GM23338 (cell line): ENCODE data around the gene COL20A1.

Experiments
- CREB1 ChIP-seq: fragments of 250-450 bp; sonication (Bioruptor Pico); IDR thresholded peaks from 2 replicates; pipeline ENCODE4 v1.5.0; 2020; ENCODE audit warnings: low read depth, mild to moderate bottlenecking, moderate library complexity
- EZH2 ChIP-seq: fragments of 200-600 bp; sonication (generic); IDR thresholded peaks from one replicate; pipeline ENCODE4 v1.8.0; 2017; ENCODE audit warnings: antibody characterized with exemption, mild to moderate bottlenecking, low read depth; ENCODE audit not compliant: unreplicated experiment
- EZH2phosphoT487 ChIP-seq: fragments of 200-600 bp; sonication (generic); IDR thresholded peaks from one replicate; pipeline ENCODE4 v1.8.1; 2018; ENCODE audit warnings: antibody characterized with exemption; ENCODE audit not compliant: unreplicated experiment
- JUNB ChIP-seq: IDR thresholded peaks from one replicate; pipeline ENCODE4 v1.6.1; 2016; ENCODE audit warnings: antibody characterized with exemption; ENCODE audit not compliant: unreplicated experiment
- POLR2AphosphoS5 ChIP-seq: IDR thresholded peaks from 2 replicates; pipeline ENCODE4 v1.6.1; 2016; ENCODE audit warnings: antibody characterized with exemption, low read depth
- STAT1 ChIP-seq: IDR thresholded peaks from one replicate; pipeline ENCODE4 v1.6.1; 2016; ENCODE audit warnings: antibody characterized with exemption; ENCODE audit not compliant: unreplicated experiment
- TF ChIP-seq, protein P1 (sequence below), 2 experiments: fragments of 200-600 bp in 1 of 2; sonication (generic) in 1 of 2; conservative IDR thresholded peaks; 2 replicates each; pipeline versions ENCODE4 v1.5.1 to v1.6.1; 2016 to 2017; ENCODE audit warnings: antibody characterized with exemption in 2 of 2, low read depth in 2 of 2, mild to moderate bottlenecking in 2 of 2, moderate library complexity in 1 of 2
- TF ChIP-seq, protein P2 (sequence below): IDR thresholded peaks from one replicate; pipeline ENCODE4 v1.6.1; 2018; ENCODE audit warnings: antibody characterized with exemption; ENCODE audit not compliant: unreplicated experiment

DNA sequence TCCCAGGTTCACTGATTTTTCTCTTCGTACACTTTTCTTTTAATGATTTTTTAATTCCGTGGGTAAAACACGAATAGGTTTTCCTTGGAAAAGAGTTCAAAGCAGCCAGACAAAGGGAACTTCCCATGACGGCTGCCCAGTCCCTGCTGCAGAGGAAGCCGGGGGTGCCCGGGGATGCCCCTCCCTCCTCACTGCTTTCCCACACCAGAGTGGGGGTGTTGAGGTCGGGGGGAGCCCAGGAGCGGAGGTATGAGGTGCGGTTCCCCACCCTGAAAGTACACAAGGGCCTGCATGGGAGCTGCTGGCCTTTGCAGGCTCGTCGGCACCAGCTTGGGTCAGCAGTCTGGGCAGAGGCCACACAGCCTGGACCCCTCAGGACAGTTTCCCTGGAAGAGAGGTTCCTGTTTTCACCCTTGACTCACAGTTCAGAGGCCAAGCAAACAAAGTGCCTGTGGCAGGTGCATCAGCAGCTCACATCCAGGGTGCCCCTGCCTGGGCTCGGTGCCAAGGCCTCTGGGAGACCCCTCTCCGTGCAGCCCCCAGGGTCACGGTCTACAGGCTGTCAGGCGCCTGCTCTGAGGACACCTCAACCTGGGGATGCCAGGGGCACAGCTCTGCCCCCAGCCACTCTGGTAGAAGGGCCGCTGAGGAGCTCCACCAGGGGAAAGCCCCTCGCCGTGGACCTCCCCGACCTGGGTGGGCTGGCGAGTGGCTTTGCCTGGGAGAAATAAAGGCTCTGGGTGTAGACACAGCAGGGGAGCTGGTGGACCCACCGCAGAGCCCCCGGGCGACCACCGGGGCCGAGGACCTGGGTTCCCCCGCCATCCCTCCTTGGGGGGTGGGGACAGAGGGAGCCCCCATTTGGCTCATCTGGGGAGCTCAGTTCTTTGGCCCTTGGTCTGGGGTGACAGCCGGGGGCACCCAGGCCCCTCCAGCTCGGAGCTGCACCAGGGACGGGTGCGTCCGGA lies 83.6 kb downstream of the COL20A1 start:
- TF ChIP-seq, protein P1, sequence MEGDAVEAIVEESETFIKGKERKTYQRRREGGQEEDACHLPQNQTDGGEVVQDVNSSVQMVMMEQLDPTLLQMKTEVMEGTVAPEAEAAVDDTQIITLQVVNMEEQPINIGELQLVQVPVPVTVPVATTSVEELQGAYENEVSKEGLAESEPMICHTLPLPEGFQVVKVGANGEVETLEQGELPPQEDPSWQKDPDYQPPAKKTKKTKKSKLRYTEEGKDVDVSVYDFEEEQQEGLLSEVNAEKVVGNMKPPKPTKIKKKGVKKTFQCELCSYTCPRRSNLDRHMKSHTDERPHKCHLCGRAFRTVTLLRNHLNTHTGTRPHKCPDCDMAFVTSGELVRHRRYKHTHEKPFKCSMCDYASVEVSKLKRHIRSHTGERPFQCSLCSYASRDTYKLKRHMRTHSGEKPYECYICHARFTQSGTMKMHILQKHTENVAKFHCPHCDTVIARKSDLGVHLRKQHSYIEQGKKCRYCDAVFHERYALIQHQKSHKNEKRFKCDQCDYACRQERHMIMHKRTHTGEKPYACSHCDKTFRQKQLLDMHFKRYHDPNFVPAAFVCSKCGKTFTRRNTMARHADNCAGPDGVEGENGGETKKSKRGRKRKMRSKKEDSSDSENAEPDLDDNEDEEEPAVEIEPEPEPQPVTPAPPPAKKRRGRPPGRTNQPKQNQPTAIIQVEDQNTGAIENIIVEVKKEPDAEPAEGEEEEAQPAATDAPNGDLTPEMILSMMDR (conservative IDR thresholded peaks at IDR 0.05; ENCODE audit: low read depth in 2 of 2) = no peak
- TF ChIP-seq POLR2AphosphoS5 (no peak), JUNB (no peak), EZH2 (no peak), STAT1 (no peak), EZH2phosphoT487 (no peak), CREB1 (CRISPR knock-in tag) (no peak)
- TF ChIP-seq, protein P2, sequence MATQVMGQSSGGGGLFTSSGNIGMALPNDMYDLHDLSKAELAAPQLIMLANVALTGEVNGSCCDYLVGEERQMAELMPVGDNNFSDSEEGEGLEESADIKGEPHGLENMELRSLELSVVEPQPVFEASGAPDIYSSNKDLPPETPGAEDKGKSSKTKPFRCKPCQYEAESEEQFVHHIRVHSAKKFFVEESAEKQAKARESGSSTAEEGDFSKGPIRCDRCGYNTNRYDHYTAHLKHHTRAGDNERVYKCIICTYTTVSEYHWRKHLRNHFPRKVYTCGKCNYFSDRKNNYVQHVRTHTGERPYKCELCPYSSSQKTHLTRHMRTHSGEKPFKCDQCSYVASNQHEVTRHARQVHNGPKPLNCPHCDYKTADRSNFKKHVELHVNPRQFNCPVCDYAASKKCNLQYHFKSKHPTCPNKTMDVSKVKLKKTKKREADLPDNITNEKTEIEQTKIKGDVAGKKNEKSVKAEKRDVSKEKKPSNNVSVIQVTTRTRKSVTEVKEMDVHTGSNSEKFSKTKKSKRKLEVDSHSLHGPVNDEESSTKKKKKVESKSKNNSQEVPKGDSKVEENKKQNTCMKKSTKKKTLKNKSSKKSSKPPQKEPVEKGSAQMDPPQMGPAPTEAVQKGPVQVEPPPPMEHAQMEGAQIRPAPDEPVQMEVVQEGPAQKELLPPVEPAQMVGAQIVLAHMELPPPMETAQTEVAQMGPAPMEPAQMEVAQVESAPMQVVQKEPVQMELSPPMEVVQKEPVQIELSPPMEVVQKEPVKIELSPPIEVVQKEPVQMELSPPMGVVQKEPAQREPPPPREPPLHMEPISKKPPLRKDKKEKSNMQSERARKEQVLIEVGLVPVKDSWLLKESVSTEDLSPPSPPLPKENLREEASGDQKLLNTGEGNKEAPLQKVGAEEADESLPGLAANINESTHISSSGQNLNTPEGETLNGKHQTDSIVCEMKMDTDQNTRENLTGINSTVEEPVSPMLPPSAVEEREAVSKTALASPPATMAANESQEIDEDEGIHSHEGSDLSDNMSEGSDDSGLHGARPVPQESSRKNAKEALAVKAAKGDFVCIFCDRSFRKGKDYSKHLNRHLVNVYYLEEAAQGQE = no peak
